LoVo (cell line): ENCODE data around the gene PDE3A.

Experiments used
- DNase-seq: peaks from one replicate; pipeline ENCODE4 v3.0.0-alpha.2; 2016; ENCODE audit warnings: low spot score

Gene PDE3A

DNA sequence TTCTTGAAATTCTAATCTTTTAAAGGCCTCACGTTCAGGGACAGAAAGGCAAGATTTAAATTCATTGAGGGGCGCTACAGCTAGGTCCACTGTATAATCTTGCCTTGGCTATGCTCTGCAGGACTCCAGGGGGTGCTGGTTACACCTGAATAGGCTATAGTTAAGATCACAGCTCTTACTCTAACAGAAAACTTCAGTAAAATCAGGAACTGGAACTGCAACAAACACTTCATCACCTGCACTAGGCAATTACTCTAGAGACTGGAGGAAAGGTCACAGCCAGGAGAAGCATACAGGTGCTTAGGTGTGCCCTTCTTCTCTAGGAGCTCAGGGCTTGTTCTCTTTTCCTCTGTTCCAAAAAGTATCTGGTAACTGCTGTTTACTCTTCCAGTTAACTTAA lies 347.7 kb downstream of the PDE3A start:
- DNase-seq, result peak; percentile 6

DNA sequence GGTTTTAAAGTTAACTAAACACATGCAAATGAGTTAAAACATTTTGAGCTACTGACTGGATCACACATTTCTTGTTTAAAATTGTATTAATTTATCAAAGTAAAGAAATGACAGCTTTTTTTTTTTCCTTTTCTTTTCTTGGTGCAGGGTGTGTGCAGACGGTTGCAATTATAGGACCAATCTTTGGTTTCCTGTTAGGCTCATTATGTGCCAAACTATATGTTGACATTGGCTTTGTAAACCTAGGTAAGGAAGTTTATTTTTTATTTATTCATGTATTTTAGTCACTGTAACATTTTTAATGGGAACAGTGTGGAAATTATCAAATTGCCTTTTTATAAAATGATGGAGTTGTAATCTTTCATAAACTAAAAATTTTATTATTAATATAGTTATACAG lies 348.6 kb downstream of the PDE3A start:
- no peak for DNase-seq

DNA sequence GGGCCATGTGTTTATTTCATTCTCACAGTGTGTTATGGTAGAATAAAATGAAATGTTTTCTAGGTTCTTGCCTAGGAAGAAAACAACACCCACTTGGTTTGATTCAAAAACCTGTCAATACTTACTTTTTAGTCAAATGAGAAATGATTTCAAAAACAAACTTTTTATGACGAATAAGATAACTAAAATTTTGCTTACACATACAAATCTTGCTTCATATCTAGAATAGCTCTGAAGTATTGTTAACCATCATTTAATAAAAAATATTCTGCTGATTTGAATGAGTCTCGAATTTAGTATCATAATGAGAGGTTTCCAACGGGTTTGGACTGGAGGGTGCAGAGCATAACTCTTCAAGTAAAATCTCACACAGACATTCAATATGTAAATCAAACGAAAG lies 350.0 kb downstream of the PDE3A start:
- DNase-seq, result no peak

DNA sequence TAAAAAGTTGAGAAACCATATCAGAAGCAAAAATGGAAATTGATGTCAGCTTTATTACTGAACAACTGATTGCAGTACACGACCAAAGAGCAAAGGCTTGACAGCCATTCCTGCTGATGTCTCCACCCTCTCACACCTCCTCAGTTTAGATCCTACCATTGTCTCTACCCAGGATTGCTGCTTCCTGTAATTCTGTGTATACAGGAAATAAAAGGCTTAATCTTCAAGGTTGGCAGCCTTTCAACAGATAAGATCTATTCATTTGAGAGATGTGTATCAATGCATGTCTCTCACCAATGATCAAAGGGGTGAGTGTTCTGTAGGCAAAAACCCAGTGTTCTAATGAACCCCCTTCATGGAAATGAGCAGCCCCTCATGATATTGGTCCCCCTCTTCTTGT lies 353.8 kb downstream of the PDE3A start:
- DNase-seq, result no peak

DNA sequence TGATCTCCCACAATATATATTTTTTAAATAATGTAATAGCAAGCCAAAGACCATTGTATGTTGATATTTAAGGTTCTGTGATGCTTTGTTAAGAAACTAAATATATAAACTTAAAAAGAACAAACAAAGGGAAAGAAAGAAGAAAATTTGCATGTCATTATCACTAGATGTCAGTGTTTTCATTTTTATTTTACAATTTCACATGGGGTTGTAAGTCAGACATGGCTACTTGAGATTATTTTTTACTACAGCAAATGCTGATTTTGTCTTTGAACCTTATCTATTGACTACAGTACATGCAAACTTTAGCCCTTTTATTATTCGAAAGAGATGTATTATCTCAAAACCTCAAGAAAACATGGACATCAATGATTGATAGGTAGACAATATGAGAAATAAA lies 362.9 kb downstream of the PDE3A start:
- no peak for DNase-seq
